NB4 (cell line): ENCODE data around the gene ZNF169.
"Not testable (repeated sequence)": the region's sequence is repeated elsewhere in the genome, so short reads cannot be mapped to it uniquely, and the experiment has no call there.

ENCODE experiments used
- DNase-seq: peaks from one replicate; pipeline ENCODE4 v3.0.0; 2010; ENCODE audit warnings: low read depth
- H3K4me3 ChIP-seq: one replicate; pipeline ENCODE4 v1.5.1; 2011; ENCODE audit warnings: mild to moderate bottlenecking, low read depth, low read length, moderate library complexity
- CTCF ChIP-seq: IDR thresholded peaks from one replicate; pipeline ENCODE4 v1.5.1; 2012; ENCODE audit warnings: low read depth, low read length
- MYC ChIP-seq: IDR thresholded peaks from 2 replicates; pipeline ENCODE4 v1.6.1; 2011; ENCODE audit warnings: low read depth, low read length
- POLR2A ChIP-seq: IDR thresholded peaks from 2 replicates; pipeline ENCODE4 v1.6.1; 2011; ENCODE audit warnings: mild to moderate bottlenecking; ENCODE audit not compliant: insufficient read length; ENCODE audit errors: extremely low read depth
- TF ChIP-seq, protein P1 (sequence below): IDR thresholded peaks from 2 replicates; pipeline ENCODE4 v1.6.1; 2011; ENCODE audit warnings: low read depth, low read length

ZNF169 gene

DNA sequence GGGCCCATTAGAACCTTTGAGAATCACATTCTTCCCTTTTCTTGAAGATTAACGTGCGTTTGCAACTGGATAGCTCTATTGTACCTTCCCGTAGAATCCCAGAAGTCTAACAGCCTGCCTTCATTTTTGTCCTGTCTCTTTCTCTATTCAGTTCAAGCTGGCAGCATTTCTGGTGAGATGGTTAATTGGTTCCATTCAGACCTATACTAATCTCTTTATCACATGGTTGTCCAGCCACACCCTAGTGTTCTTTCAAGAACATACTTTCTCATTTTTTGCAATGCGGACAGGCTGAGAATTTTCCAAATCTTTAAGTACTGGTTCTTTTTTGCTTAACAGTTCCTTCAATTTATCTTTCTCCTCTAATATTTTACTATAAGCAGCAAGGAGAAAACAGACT lies 43.3 kb downstream of the ZNF169 start:
- DNase-seq = no peak
- TF ChIP-seq, protein P1, sequence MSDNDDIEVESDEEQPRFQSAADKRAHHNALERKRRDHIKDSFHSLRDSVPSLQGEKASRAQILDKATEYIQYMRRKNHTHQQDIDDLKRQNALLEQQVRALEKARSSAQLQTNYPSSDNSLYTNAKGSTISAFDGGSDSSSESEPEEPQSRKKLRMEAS = no peak
- no peak for TF ChIP-seq CTCF
- H3K4me3 ChIP-seq = no peak overlapping the region

DNA sequence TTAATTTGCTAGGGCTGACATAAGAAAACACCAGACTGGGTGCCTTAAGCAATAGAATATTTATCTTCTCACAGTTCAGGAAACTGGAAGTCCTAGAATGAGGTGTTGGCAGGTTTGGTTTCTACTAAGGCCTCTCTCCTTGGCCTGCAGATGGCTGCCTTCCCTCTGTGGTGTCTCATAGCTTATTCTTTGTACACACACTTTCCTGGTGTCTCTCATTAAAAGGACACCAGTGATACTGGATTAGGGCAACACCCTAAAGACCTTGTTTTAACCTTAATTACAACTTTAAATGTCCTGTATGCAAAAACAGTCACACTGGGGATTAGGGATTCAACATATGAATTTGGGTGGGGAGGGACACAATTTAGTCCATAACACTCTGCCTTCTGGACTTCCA lies 44.2 kb downstream of the ZNF169 start:
- no peak for DNase-seq
- no peak overlapping the region for H3K4me3 ChIP-seq
- TF ChIP-seq MYC = no peak
- no peak for TF ChIP-seq CTCF
- no peak for TF ChIP-seq POLR2A
- TF ChIP-seq, protein P1 = no peak

GRCh38 chr9:94315034-94315984 lies 56.2 kb downstream of the ZNF169 start:
- not testable (repeated sequence) for DNase-seq, H3K4me3 ChIP-seq

DNA sequence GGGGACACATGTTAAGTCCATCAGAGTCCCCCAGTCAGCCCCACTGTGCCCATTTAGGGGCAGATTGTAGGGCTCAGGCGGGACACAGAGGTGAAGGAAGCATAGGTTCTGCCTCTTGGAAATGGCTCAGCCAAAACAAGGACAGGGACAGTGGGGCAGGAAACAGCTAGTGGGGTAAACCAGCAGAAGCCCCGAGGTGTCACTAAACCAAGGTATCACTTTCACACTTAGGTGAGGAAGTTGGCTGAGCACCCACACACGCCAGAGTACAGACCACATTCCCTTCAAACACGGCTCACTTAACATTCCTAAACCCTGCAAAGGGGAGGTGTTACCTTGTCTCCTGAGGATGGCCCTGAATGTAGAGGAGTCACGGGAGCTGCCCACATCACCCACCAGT lies 57.1 kb downstream of the ZNF169 start:
- H3K4me3 ChIP-seq, DNase-seq: not testable (repeated sequence)

GRCh38 chr9:94317949-94318657 lies 59.0 kb downstream of the ZNF169 start:
- H3K4me3 ChIP-seq, DNase-seq: not testable (repeated sequence)

- not testable (repeated sequence) for DNase-seq, H3K4me3 ChIP-seq
Measured at GRCh38 chr9:94322342-94322940, 63.3 kb downstream of the ZNF169 start.

GRCh38 chr9:94323153-94323798 lies 64.2 kb downstream of the ZNF169 start:
- DNase-seq, H3K4me3 ChIP-seq: not testable (repeated sequence)

GRCh38 chr9:94325583-94325982 lies 66.5 kb downstream of the ZNF169 start:
- DNase-seq = not testable (repeated sequence)

DNA sequence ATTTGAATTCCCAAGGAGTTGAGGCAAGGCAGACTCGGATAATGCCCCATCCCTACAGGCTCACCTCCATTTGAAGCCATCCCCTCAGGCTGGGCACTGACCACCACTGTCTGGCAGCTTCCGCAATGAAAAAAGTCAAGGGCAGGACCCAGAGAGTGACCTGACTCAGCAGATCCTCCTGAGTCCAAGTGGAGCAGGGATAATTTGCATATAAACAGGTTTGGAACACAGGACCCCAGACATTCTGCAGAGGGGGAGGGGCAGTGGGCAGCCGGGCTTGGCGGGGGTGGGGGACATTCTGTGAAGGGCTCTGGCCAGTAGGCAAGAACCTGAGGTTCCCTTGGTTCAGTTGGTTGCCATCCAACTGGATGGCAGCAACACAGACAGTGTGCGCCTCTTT lies 69.4 kb downstream of the ZNF169 start, which contains the start of gene NUTM2F:
TSS of gene NUTM2F (minus strand) at position 101 of the 400 bp plus-strand sequence. CDS start at position 80, 21 bp downstream.
- H3K4me3 ChIP-seq, DNase-seq: not testable (repeated sequence)

More at GRCh38 chr9:94325583-94325982, 66.5 kb downstream of the ZNF169 start:
- H3K4me3 ChIP-seq = not testable (repeated sequence)

GRCh38 chr9:94336445-94336844 lies 77.3 kb downstream of the ZNF169 start:
- H3K4me3 ChIP-seq = not testable (repeated sequence)

GRCh38 chr9:94338723-94339122 lies 79.6 kb downstream of the ZNF169 start:
- not testable (repeated sequence) for DNase-seq, H3K4me3 ChIP-seq

More at GRCh38 chr9:94336445-94336844, 77.3 kb downstream of the ZNF169 start:
- DNase-seq = not testable (repeated sequence)

DNA sequence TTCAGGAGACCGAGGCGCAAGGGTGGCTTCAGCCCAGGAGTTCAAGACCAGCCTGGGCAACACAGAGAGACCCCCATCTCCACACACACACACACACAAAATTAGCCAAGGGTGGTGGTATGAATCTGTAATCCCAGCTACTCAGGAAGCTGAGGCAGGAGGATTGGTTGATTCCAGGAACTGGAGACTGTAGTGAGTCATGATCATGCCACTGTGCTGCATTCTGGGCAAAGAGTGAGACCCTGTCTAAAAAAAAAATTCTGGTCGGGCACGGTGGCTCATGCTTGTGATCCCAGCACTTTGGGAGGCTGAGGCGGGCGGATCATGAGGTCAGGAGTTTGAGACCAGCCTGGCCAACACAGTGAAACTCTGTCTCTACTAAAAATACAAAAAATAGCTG lies 80.6 kb downstream of the ZNF169 start:
- not testable (repeated sequence) for H3K4me3 ChIP-seq, DNase-seq

- H3K4me3 ChIP-seq, DNase-seq: not testable (repeated sequence)
Measured at GRCh38 chr9:94340750-94341149, 81.7 kb downstream of the ZNF169 start.

DNA sequence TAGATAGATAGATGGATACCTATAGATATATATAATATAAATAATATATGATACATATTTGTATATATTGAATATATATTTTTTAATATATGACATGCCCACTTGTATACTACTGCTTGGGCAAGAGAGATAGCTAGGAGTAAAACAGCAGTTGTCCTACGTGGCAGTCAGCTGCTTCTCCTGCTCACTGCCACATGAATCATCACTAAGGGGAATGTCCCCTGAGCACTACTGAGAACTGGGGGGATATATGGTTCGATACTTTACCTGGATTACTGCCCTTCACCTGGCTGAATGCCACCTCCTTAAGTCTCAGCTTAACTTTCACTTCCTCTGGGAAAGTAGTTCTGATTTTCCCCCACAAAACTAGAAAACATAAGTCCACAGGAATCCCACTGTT lies 82.6 kb downstream of the ZNF169 start:
- H3K4me3 ChIP-seq = not testable (repeated sequence)

GRCh38 chr9:94347451-94347850 lies 88.4 kb downstream of the ZNF169 start:
- not testable (repeated sequence) for H3K4me3 ChIP-seq, DNase-seq

More for the DNA sequence above, 82.6 kb downstream of the ZNF169 start:
- DNase-seq = not testable (repeated sequence)
